GM19372 (cell line): ENCODE results near the gene MOV10.

ENCODE experiments used
- ATAC-seq: cut with Tn5 transposase; IDR thresholded peaks from one replicate; pipeline ENCODE4 v1.9.1; 2021; ENCODE audit warnings: mild to moderate bottlenecking, low read depth, moderate library complexity; ENCODE audit not compliant: unreplicated experiment

MOV10 gene

GRCh38 chr1:112698366-112699310, 24.2 kb downstream of the MOV10 start:
- ATAC-seq: no peak

GRCh38 chr1:112699425-112700144, 25.1 kb downstream of the MOV10 start:
- ATAC-seq: no peak

- ATAC-seq: no peak
These were observed 26.1 kb downstream of the MOV10 start for GRCh38 chr1:112700290-112701226.

DNA sequence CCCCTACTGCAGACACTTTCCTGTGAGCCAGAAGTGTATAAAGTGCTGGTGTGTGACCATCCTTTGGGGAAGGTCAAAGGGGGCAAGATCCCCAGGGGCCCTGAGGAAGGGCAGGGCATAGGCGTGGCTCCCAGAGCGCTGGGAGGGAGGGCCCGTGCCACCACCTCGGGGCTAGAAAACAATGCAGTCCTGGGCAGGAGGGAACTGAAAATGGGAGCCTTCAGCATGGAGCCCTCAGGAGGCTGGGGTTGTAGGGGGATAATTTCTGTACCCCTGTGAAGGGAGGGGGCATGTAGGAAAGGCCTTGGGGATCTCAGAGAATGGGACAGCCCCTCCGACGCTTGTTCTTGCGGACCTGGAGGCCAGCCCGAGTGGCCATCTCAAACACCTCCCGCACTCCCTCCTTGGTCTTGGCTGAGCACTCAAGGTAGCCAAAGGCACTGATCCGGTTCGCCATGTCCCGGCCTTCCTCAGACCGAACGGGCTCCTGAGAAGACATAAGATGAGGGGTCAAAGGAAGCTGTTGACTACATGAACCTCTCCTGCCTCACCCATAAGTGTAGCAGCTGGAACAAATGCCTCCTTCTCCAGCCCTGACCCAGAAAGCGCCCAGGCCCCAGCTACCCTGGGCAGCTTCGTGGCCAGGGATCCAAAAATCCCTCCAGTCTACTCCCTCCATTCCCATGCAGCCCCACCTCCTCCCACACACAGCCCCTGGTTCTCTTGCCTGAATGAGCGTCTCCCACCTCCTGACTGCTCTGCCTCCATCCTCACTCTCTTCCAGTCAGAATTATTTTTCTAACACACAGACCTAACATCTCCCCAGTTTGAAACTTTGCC, 27.0 kb downstream of the MOV10 start:
- ATAC-seq: no peak

GRCh38 chr1:112702067-112702395, 27.6 kb downstream of the MOV10 start:
- no peak for ATAC-seq

- ATAC-seq: no peak
These were observed 28.2 kb downstream of the MOV10 start for GRCh38 chr1:112702420-112703261.

DNA sequence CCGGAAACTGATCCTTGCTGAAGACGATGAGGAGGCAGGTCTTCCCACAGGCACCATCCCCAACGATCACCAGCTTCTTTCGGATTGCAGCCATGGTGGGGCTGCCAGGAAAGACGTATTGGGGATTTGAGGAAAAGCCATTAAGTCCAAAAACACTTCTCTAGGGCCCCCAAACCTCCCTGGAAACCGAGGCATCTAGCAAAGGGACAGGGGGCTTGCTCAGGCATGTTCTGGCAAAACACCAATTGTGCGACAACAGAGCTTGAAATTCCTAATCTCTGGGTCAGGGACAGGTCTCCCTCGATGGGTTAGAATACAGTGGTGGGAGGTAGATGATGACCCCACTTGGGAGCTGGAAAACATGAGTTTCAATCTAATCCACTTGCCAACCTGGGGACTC, 29.2 kb downstream of the MOV10 start:
- ATAC-seq: no peak

DNA sequence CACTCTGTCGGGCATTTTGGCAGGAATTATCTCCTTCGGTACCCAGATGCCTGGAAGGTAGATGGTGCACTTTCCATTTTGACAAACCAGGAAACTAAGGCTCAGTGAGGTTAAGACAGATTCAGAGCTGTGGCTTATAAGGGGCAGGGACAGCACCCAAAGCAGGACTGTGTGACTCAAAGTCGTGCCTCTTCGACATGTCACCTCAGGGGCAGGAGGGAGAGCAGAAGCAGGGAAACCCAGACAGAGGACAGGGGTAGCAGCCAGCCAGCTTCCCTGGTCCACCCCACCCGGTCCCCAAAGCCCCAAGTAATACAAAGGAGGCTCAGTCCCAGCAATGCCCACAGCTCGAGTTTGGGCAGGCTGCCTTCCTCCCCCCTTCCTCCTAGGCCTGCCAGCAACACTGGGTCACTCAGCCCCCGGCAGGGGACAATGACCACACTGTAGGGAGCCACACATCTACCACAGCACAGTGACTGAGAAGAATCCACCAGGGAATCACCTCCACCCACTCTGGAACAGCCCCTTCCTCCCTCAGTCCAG, 30.0 kb downstream of the MOV10 start:
- ATAC-seq: no peak

- ATAC-seq: peak; percentile 57
These were observed 30.6 kb downstream of the MOV10 start for GRCh38 chr1:112704934-112705627.

- peak; percentile 63 for ATAC-seq
These were observed 32.2 kb downstream of the MOV10 start, which contains the start of gene RHOC for GRCh38 chr1:112706505-112707220. Gene RHOC, minus strand, starts transcription at chr1:112707127. Its CDS starts 3,328 bp downstream, at chr1:112703799.

DNA sequence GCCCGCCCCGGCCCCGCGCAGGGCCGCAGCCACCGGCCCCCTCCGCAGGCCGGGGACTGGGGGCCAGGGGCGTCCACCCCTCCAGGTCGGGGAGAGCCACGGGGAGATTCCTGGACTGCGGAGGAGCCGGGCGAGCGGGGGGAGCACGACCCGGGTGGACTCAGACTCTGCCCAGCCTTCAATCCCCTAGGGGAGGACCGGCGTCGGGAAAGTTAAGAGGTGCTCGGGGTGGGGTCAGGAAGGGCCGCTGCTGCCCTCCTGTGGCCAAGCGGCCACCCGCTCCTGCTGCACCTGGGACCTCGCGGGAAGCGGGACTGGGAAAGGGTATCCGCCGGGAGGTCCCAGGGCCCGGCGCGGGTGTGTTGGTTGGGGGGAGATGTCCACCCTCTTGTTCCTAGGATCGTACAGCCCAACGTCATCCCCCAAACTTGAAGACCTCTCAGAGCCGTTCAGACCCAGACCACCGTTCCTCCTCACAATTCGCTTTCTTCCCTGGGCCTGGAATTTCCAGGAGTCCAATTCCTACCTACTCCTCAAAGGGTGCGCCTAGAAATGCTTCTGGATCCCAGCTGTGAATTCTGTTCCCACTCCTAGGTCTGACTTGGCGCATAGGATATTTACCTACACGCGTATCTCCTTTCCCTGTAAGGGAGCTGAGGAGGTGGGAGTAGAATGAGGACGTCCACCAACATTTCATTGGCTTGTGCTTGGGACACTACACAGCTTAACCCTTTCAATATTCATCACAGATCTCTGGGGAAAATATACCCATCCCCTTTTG, 33.0 kb downstream of the MOV10 start:
- peak; percentile 54 for ATAC-seq

DNA sequence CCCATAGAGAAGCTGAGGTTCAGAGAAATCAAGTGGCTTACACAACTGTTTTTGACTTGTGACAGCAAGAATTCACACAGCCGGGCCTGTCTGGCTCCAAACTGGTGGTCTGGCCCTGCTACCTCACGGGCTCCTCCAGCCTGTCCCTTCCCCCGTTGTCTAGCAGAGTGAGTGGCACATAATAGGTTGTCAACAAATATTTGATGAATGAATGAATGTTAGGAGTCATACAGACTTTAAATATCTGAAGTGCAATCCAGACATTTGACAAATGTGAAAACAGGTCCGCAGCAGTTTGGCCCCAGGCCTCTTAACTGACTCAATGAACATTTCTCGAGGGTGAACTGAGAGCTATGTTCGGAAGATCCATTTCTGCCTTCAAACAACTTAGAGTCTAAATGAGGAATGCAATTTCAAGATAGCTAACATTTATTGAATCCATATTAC, 33.6 kb downstream of the MOV10 start:
- no peak for ATAC-seq

DNA sequence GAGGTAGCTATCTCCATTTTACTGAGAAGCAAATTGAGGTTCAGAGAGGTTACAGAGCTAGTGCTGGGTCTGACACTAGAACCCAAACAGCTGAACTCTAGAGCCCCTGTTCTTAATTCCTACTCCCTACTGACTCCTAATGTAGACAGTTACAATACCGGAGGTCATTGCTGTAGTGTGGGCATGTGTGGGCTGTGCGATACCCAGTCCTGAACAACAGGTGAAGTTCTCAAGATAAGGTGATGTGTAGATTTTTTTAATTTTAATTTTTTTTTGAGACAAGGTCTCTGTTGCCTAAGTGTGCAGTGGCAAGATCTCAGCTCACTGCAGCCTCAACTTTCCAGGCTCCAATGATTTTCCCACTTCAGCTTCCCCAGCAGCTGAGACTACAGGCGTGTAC, 34.0 kb downstream of the MOV10 start:
- ATAC-seq: no peak

DNA sequence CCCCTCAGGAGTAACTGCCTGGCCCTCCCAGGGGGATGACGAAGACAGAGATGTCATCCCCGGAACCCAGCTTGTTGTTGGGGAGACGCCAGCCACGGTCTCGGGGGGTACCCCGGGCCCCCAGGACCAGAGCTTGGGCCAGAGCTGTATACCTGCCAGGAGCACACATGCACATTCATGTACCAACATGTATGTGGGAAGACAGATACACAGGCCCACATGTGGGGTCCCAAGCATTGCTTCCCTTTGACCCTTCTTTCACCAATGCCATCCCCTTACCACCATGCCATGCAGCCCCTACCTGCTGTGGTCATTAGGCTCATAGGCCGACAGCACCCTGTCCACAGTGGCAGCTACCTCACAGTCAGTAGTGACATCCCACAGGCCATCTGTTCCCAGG, 35.7 kb downstream of the MOV10 start:
- ATAC-seq: no peak

GRCh38 chr1:112710586-112710985, 36.1 kb downstream of the MOV10 start:
- ATAC-seq: no peak

GRCh38 chr1:112711041-112711440, 36.6 kb downstream of the MOV10 start:
- ATAC-seq: no peak
